Hair follicular keratinocyte (primary cell): ENCODE results near the gene CHCHD1. TPM values are rescaled to one million over a fixed set of nuclear protein-coding genes. Genes with fewer than 3 reads are reported as not detected.

ENCODE experiments used
- total RNA-seq: library from RNA; depleted of rRNA; stranded (reverse); fragments of >200 nt; gene quantifications from 2 replicates; pipeline ENCODE4 v1.2.3, GENCODE V29; 2015

The CHCHD1 gene
- total RNA-seq = 61.4 and 75.8 TPM in 2 replicates

GRCh38 chr10:73781879-73782748 is at the start of gene CHCHD1:
TSS of gene CHCHD1 (plus strand) at chr10:73782048. CDS start at chr10:73782076, 28 bp downstream.

GRCh38 chr10:73743905-73744663 is 37.8 kb upstream of the CHCHD1 start, which contains the start of gene SEC24C:
TSS of gene SEC24C (plus strand) at chr10:73744372. CDS start at chr10:73746833, 2,461 bp downstream.

GRCh38 chr10:73785211-73785720 is 3.4 kb downstream of the CHCHD1 start, which contains the start of gene ZSWIM8:
TSS of gene ZSWIM8 (plus strand) at chr10:73785606. CDS start at chr10:73785879, 273 bp downstream.

Other genes with a start within 250 kb of the CHCHD1 start
- gene USP54, start 190.7 kb upstream of the CHCHD1 start, total RNA-seq = 3.5 and 5.3 TPM in 2 replicates
- 0.11 and 0.86 TPM in 2 replicates for gene MYOZ1, start 140.6 kb upstream of the CHCHD1 start, total RNA-seq
- not detected in 2 replicates for gene SYNPO2L, start 126.0 kb upstream of the CHCHD1 start, total RNA-seq
- 1.2 and 3.2 TPM in 2 replicates for gene AGAP5, start 83.9 kb upstream of the CHCHD1 start, total RNA-seq
- 61.5 and 68.2 TPM in 2 replicates for gene SEC24C, start 37.7 kb upstream of the CHCHD1 start, total RNA-seq
- gene ZSWIM8, start 3.6 kb downstream of the CHCHD1 start, total RNA-seq = 25.0 and 33.7 TPM in 2 replicates
- gene NDST2, start 29.6 kb downstream of the CHCHD1 start, total RNA-seq = 10.5 and 18.4 TPM in 2 replicates
- 14.9 and 15.9 TPM in 2 replicates for gene CAMK2G, start 92.5 kb downstream of the CHCHD1 start, total RNA-seq
- gene PLAU, start 129.1 kb downstream of the CHCHD1 start, total RNA-seq = 292 and 758 TPM in 2 replicates
- gene VCL, start 216.1 kb downstream of the CHCHD1 start, total RNA-seq = 59.7 and 77.2 TPM in 2 replicates